Neural cell (in vitro differentiated cells): ENCODE data around the gene BRIP1.

ENCODE experiments used
- TF ChIP-seq, protein P1 (sequence below): fragments of 450-650 bp; IDR thresholded peaks from 2 replicates; pipeline ENCODE4 v1.5.1; 2014; ENCODE audit warnings: antibody characterized with exemption, mild to moderate bottlenecking, moderate library complexity; ENCODE audit not compliant: poor library complexity, severe bottlenecking
- TF ChIP-seq, protein P2 (sequence below): IDR thresholded peaks from 2 replicates; pipeline ENCODE4 v1.6.1; 2012; ENCODE audit warnings: borderline replicate concordance

DNA sequence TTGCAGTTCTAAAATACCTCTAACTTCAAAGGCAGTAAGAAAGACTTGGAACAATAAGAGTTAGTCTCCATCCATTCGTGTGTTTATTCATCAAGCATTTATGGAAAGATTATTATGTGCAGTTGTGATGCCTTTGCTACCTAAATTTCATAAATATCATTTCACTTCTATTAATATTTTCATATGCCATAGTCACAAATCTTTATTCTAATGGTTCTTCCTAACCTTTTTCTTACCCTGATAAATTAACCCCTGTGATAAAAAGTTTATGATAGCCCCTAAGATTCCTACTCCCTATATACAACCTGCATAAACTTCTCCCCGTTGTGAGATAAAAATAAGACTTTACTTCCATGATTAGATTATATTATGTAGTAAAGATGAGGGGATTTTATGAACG, 94.9 kb downstream of the BRIP1 start:
- TF ChIP-seq, protein P1, sequence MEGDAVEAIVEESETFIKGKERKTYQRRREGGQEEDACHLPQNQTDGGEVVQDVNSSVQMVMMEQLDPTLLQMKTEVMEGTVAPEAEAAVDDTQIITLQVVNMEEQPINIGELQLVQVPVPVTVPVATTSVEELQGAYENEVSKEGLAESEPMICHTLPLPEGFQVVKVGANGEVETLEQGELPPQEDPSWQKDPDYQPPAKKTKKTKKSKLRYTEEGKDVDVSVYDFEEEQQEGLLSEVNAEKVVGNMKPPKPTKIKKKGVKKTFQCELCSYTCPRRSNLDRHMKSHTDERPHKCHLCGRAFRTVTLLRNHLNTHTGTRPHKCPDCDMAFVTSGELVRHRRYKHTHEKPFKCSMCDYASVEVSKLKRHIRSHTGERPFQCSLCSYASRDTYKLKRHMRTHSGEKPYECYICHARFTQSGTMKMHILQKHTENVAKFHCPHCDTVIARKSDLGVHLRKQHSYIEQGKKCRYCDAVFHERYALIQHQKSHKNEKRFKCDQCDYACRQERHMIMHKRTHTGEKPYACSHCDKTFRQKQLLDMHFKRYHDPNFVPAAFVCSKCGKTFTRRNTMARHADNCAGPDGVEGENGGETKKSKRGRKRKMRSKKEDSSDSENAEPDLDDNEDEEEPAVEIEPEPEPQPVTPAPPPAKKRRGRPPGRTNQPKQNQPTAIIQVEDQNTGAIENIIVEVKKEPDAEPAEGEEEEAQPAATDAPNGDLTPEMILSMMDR, result no peak
- TF ChIP-seq, protein P2, sequence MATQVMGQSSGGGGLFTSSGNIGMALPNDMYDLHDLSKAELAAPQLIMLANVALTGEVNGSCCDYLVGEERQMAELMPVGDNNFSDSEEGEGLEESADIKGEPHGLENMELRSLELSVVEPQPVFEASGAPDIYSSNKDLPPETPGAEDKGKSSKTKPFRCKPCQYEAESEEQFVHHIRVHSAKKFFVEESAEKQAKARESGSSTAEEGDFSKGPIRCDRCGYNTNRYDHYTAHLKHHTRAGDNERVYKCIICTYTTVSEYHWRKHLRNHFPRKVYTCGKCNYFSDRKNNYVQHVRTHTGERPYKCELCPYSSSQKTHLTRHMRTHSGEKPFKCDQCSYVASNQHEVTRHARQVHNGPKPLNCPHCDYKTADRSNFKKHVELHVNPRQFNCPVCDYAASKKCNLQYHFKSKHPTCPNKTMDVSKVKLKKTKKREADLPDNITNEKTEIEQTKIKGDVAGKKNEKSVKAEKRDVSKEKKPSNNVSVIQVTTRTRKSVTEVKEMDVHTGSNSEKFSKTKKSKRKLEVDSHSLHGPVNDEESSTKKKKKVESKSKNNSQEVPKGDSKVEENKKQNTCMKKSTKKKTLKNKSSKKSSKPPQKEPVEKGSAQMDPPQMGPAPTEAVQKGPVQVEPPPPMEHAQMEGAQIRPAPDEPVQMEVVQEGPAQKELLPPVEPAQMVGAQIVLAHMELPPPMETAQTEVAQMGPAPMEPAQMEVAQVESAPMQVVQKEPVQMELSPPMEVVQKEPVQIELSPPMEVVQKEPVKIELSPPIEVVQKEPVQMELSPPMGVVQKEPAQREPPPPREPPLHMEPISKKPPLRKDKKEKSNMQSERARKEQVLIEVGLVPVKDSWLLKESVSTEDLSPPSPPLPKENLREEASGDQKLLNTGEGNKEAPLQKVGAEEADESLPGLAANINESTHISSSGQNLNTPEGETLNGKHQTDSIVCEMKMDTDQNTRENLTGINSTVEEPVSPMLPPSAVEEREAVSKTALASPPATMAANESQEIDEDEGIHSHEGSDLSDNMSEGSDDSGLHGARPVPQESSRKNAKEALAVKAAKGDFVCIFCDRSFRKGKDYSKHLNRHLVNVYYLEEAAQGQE, result no peak
